Prostate gland (tissue), 2 donors: ENCODE data around the gene STOML3. TPM values are rescaled to one million over a fixed set of nuclear protein-coding genes. Genes with fewer than 3 reads are reported as not detected.

Source experiments
- DNase-seq: peaks from one replicate; pipeline ENCODE4 v3.0.0-alpha.2; 2019; ENCODE audit warnings: low spot score
- H3K27ac ChIP-seq, 2 donors: fragments of 200-600 bp; sonication (generic); 2 replicates each; pipeline ENCODE4 v1.5.1; 2017 to 2019
- H3K27me3 ChIP-seq: fragments of 200-600 bp; sonication (generic); replicated peaks from 2 replicates; pipeline ENCODE4 v1.5.1; 2019; ENCODE audit not compliant: insufficient read depth
- H3K36me3 ChIP-seq, 2 donors: fragments of 200-600 bp; sonication (generic); 1 replicate in 1 of 2; 2 replicates in 1 of 2; pipeline versions ENCODE4 v1.5.1 to v1.8.1; 2017 to 2019
- H3K4me1 ChIP-seq: fragments of 200-600 bp; sonication (generic); replicated peaks from 2 replicates; pipeline ENCODE4 v1.5.1; 2019
- H3K4me3 ChIP-seq, 2 donors: fragments of 200-600 bp; sonication (generic); 2 replicates each; pipeline ENCODE4 v1.5.1; 2017 to 2019
- H3K9me3 ChIP-seq: fragments of 200-600 bp; sonication (generic); 2 replicates; pipeline ENCODE4 v1.5.1; 2017
- POLR2A ChIP-seq: fragments of 450-650 bp; IDR thresholded peaks from one replicate; pipeline ENCODE4 v1.6.1; 2016; ENCODE audit warnings: antibody characterized with exemption, mild to moderate bottlenecking
- POLR2AphosphoS5 ChIP-seq: sonication (generic); formaldehyde crosslinking; IDR thresholded peaks from one replicate; pipeline ENCODE4 v1.6.1; 2017; ENCODE audit warnings: antibody characterized with exemption
- WGBS: methylation state at CpG from one replicate; pipeline ENCODE4 v1.1.5; 2018; 5-methylcytosine and 5-hydroxymethylcytosine counted together
- intact Hi-C: fragments of 100-400 bp; cut with DNase I; formaldehyde crosslinking; loops from one replicate; pipeline ENCODE4 v1.14.2; 2022
- total RNA-seq, 2 donors: library from RNA; depleted of rRNA; stranded (reverse); fragments of >200 nt; gene quantifications; one replicate each; pipeline ENCODE4 v1.1.0, GENCODE V29; 2016
- TF ChIP-seq, protein P1 (sequence below), 4 experiments: fragments of 200-600 bp in 2 of 4; fragments of 450-650 bp in 2 of 4; sonication (generic) in 2 of 4; IDR thresholded peaks; 1 replicate in 3 of 4; 2 replicates in 1 of 4; pipeline ENCODE4 v1.5.1; 2016 to 2019; ENCODE audit warnings: antibody characterized with exemption in 4 of 4, mild to moderate bottlenecking in 2 of 4, moderate library complexity in 2 of 4

The STOML3 gene
- total RNA-seq, 2 donors from 2014 or later, result not detected

DNA sequence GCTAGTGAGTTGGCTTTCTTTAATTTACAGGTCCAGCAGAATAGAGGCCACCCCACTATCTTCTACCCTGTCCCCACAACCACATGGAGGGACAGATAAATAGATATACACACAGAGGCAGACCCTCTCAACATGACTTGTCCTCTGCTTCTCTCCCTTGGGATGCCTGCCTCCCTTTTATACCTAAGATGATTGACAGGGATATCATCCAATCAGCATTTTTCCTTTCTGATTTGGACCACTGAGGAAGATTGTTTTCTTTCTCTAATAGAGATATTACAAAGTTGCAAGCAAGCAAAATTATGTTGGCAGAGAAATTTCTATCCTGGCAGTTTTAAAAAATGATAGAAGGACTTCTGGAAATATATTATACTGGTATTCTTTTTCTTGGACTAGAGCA, 35.8 kb downstream of the STOML3 start:
- intact Hi-C loops, result no loop called here

DNA sequence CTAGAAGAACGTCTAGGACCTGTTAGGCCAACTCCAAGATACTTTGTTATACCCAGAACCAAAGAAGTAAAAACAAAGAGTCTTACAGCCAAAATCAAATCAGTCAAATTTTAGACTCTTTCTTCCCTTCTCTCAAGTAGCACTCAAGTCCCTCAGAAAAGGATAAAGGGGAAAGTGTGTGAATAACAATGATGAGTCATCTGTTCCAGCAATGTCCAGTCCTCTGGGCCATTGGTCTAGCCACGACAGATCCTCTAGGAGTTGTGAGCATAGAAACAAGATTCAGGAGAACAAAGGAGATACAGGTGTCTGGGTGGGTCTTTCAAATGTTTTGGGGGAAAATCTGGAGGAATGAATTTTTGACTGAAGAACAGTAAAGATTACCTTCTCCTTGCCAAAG, 36.3 kb downstream of the STOML3 start:
- no peaks in the 10 kb centered on the region for H3K9me3 ChIP-seq
- no peak for DNase-seq
- no peaks in the 10 kb centered on the region for H3K27me3 ChIP-seq
- intact Hi-C loops, result no loop called here
- H3K36me3 ChIP-seq, result no peaks in the 10 kb centered on the region
- H3K27ac ChIP-seq, result no peak overlapping the region
- no peak overlapping the region for H3K4me3 ChIP-seq
- WGBS, result 63% methylated on average over 2 of the region's 2 CpGs
- H3K4me1 ChIP-seq, result no peaks in the 10 kb centered on the region
- TF ChIP-seq, protein P1, sequence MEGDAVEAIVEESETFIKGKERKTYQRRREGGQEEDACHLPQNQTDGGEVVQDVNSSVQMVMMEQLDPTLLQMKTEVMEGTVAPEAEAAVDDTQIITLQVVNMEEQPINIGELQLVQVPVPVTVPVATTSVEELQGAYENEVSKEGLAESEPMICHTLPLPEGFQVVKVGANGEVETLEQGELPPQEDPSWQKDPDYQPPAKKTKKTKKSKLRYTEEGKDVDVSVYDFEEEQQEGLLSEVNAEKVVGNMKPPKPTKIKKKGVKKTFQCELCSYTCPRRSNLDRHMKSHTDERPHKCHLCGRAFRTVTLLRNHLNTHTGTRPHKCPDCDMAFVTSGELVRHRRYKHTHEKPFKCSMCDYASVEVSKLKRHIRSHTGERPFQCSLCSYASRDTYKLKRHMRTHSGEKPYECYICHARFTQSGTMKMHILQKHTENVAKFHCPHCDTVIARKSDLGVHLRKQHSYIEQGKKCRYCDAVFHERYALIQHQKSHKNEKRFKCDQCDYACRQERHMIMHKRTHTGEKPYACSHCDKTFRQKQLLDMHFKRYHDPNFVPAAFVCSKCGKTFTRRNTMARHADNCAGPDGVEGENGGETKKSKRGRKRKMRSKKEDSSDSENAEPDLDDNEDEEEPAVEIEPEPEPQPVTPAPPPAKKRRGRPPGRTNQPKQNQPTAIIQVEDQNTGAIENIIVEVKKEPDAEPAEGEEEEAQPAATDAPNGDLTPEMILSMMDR (IDR thresholded peaks at IDR 0.05), result no peak
- TF ChIP-seq POLR2A (no peak), POLR2AphosphoS5 (no peak)

More for the DNA sequence above, 35.8 kb downstream of the STOML3 start:
- Histone ChIP-seq H3K27me3 (no peaks in the 10 kb centered on the region), H3K27ac (no peak overlapping the region), H3K36me3 (no peaks in the 10 kb centered on the region), H3K4me3 (no peak overlapping the region), H3K9me3 (no peaks in the 10 kb centered on the region), H3K4me1 (no peaks in the 10 kb centered on the region)
- TF ChIP-seq POLR2A (no peak), POLR2AphosphoS5 (no peak)
- TF ChIP-seq, protein P1 (IDR thresholded peaks at IDR 0.05), result no peak
- DNase-seq, result no peak

DNA sequence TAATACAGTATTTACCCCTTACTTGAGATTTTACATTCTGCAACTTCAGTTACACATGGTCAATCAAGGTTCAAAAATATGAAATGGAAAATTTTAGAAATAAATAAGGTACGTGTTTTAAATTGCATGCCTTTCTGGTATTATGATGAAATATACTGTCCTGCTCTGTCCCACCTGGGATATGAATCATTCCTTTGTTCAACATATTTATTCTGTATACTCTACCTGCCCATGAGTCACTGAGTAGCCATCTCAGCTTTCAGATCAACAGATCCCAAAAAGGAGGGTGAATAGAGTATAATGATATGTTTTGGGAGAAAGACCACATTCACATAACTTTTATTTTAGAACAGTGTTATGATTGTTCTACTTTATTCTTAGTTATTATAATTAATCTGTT, 37.8 kb downstream of the STOML3 start:
- no peaks in the 10 kb centered on the region for H3K9me3 ChIP-seq
- no peak for DNase-seq
- 70% methylated on average over 1 of the region's 1 CpG for WGBS

DNA sequence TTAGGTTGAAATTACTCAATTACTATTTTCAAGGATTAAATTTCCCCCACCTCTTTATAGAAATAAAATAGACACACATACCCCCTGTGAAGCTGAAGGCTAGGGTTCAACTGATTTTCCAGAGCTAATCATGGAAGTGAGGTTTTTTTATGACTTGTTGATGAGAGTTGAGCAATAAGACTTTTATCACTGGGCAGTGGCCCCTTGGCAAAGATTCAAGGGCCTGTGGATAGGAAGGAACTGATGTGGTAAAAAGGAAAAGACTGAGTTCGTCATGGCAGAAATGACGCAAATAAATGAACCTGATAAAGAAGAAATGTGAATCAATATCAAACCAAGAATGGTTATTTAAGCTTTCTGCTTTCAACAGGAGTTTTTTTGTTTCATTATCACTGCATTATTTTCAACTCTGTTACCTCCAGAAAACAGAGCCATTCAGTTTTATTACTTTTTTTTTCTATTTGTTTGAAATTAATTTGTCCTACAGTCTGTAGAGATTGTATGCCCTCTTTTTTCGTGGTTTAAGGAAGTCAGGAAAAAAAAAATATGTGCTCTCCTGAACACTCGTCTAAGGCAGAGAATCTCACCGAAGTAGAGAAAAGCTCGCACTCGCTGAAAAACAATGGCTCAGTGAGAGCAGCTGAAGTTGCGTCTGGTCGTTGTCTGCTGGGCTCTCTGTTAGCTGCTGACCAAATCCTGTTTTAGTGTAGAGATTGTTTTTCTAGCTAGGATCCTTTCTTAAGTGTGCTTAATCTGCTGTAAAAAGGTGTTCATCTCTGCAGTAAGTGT, 38.9 kb downstream of the STOML3 start:
- no peak for TF ChIP-seq POLR2AphosphoS5
- no peak for TF ChIP-seq POLR2A
- TF ChIP-seq, protein P1 (IDR thresholded peaks at IDR 0.05), result no peak
- H3K4me1 ChIP-seq, result no peaks in the 10 kb centered on the region
- H3K4me3 ChIP-seq, result no peak overlapping the region
- no peak overlapping the region for H3K27ac ChIP-seq
- 41% methylated on average over 9 of the region's 9 CpGs for WGBS
- intact Hi-C loops, result no loop called here
- H3K27me3 ChIP-seq, result no peaks in the 10 kb centered on the region
- no peaks in the 10 kb centered on the region for H3K9me3 ChIP-seq
- no peaks in the 10 kb centered on the region for H3K36me3 ChIP-seq
- no peak for DNase-seq

More for the DNA sequence above, 37.8 kb downstream of the STOML3 start:
- Histone ChIP-seq H3K27ac (no peak overlapping the region), H3K4me1 (no peaks in the 10 kb centered on the region), H3K36me3 (no peaks in the 10 kb centered on the region), H3K27me3 (no peaks in the 10 kb centered on the region), H3K4me3 (no peak overlapping the region)
- TF ChIP-seq, protein P1 (IDR thresholded peaks at IDR 0.05), result no peak
- no peak for TF ChIP-seq POLR2A
- no peak for TF ChIP-seq POLR2AphosphoS5
- intact Hi-C loops, result no loop called here

DNA sequence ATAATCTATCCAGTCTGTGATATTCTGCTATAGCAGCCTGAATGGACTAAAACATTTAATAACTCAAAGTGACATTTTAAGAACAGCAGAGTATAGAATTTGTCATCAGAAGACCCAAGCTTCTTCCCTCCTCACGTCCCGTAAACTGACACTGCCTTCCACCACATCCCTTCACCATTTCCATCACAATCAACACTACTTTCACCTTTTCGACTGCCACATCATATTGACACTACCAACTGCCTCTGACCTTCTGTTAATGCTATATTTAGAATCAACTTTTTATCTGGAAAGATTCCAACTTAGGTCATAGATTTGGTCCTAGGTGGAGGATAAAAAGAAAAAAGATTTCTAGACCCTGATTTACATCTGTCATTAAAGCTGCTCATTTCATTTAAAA, 39.6 kb downstream of the STOML3 start:
- H3K4me1 ChIP-seq, result no peaks in the 10 kb centered on the region

More for the DNA sequence above, 39.6 kb downstream of the STOML3 start:
- Histone ChIP-seq H3K27me3 (no peaks in the 10 kb centered on the region), H3K36me3 (no peaks in the 10 kb centered on the region), H3K9me3 (no peaks in the 10 kb centered on the region), H3K4me3 (no peak overlapping the region), H3K27ac (no peak overlapping the region)
- intact Hi-C loops, result no loop called here
- WGBS, result 85% methylated on average over 3 of the region's 3 CpGs
- TF ChIP-seq POLR2AphosphoS5 (no peak), POLR2A (no peak)
- TF ChIP-seq, protein P1 (IDR thresholded peaks at IDR 0.05), result no peak
- DNase-seq, result no peak
